B cell (primary cell): ENCODE data around the gene TMEM203.

Experiments used
- EZH2 ChIP-seq: IDR thresholded peaks from 2 replicates; pipeline ENCODE4 v1.6.1; 2012; ENCODE audit warnings: borderline replicate concordance, low read depth, mild to moderate bottlenecking, moderate library complexity, low read length; ENCODE audit not compliant: insufficient read depth, poor library complexity, severe bottlenecking
- TF ChIP-seq, protein P1 (sequence below): fragments of 200-600 bp; IDR thresholded peaks from one replicate; pipeline ENCODE4 v1.8.0; 2022; ENCODE audit warnings: antibody characterized with exemption, mild to moderate bottlenecking

- TF ChIP-seq, protein P1, sequence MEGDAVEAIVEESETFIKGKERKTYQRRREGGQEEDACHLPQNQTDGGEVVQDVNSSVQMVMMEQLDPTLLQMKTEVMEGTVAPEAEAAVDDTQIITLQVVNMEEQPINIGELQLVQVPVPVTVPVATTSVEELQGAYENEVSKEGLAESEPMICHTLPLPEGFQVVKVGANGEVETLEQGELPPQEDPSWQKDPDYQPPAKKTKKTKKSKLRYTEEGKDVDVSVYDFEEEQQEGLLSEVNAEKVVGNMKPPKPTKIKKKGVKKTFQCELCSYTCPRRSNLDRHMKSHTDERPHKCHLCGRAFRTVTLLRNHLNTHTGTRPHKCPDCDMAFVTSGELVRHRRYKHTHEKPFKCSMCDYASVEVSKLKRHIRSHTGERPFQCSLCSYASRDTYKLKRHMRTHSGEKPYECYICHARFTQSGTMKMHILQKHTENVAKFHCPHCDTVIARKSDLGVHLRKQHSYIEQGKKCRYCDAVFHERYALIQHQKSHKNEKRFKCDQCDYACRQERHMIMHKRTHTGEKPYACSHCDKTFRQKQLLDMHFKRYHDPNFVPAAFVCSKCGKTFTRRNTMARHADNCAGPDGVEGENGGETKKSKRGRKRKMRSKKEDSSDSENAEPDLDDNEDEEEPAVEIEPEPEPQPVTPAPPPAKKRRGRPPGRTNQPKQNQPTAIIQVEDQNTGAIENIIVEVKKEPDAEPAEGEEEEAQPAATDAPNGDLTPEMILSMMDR: no peak
- peak; percentile 17 for TF ChIP-seq EZH2
Observed at GRCh38 chr9:137162505-137163364, 42.7 kb downstream of the TMEM203 start.
